ENCODE measurements around the gene TOMM40.
"Not testable (repeated sequence)": the region's sequence is repeated elsewhere in the genome, so short reads cannot be mapped to it uniquely, and the experiment has no call there.

GRCh38 chr19:44914433-44915206 is 23.6 kb downstream of the TOMM40 start, which contains the start of gene APOC1:
- TF ChIP-seq CTCF, POLR2A (IDR thresholded peaks at IDR 0.05): not testable (repeated sequence)
